HUES6 (cell line): Measurements from ENCODE around the gene KIF18B.

Source experiments
- H3K27ac ChIP-seq: 2 replicates; pipeline ENCODE4 v1.7.0; 2013; ENCODE audit warnings: low read depth, mild to moderate bottlenecking, low read length, inconsistent platforms
- H3K27me3 ChIP-seq: 2 replicates; pipeline ENCODE4 v1.6.1; 2013; ENCODE audit warnings: low read length; ENCODE audit not compliant: control insufficient read depth, insufficient read depth
- H3K36me3 ChIP-seq: 2 replicates; pipeline ENCODE4 v1.6.1; 2013; ENCODE audit warnings: low read length; ENCODE audit not compliant: control insufficient read depth, insufficient read depth
- H3K4me1 ChIP-seq: 2 replicates; pipeline ENCODE4 v1.6.1; 2013; ENCODE audit warnings: low read length; ENCODE audit not compliant: control insufficient read depth, insufficient read depth
- H3K4me3 ChIP-seq: 2 replicates; pipeline ENCODE4 v1.5.1; 2013; ENCODE audit warnings: low read depth, low read length
- H3K9ac ChIP-seq: one replicate; pipeline ENCODE4 v1.6.1; 2013; ENCODE audit warnings: mild to moderate bottlenecking, low read length
- H3K9me3 ChIP-seq: 2 replicates; pipeline ENCODE4 v1.6.1; 2013; ENCODE audit warnings: low read depth, low read length; ENCODE audit not compliant: control insufficient read depth, insufficient read depth

KIF18B gene

DNA sequence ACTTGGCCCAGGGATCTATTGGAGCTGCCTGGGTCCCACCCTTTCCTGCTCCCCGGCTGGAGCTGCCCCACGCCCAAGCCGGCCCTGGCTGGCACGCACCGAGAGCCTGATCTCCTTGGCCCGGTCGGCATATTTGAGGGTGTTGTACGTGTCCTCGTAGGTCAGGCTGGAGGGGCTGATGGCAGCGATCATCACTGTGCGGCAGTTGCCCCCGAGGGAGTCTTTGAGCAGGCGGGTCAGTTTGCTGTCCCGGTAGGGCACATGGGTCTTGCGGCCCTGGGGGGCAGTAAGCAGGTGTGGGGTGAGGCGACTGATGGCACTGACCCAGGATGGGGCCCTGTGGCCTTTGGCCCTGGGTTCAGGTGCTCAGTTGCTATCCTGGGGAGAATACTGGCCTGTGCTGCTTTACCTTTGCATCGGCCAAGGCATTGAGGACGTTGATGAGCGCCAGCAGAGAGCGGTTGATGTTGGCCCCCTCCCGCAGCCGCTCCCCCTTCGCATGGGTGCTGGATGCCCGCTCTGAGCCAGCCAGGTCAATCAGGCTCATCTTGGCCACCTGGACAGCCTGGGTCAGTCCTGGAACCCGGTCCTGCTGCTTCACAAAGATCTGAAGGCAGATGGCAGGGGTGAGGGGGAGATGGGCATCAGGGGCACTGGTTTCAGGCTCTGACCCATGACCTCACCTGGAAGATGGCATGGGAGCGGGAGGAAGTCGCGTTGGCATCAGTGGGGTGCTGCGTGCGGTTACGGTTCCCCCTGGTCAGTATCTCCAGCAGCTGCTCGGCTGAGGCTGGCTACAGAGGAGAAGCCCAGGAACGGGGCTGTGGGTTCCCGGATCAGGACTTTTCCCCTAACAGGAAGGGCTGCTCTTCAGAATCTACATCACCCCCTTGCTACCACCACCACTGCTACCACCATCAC, 13.5 kb downstream of the KIF18B start:
- Histone ChIP-seq H3K27me3 (no peaks in the 10 kb centered on the region), H3K9me3 (no peaks in the 10 kb centered on the region), H3K36me3 (peaks cover 83% of the 10 kb centered on the region), H3K4me3 (no peak overlapping the region), H3K27ac (no peak overlapping the region), H3K9ac (no peak overlapping the region), H3K4me1 (no peaks in the 10 kb centered on the region)

GRCh38 chr17:44932787-44933097, 14.8 kb downstream of the KIF18B start:
- Histone ChIP-seq H3K4me3 (no peak overlapping the region), H3K27me3 (no peaks in the 10 kb centered on the region), H3K9me3 (no peaks in the 10 kb centered on the region), H3K9ac (no peak overlapping the region), H3K36me3 (peaks cover 91% of the 10 kb centered on the region), H3K27ac (no peak overlapping the region), H3K4me1 (no peaks in the 10 kb centered on the region)

- Histone ChIP-seq H3K4me3 (no peak overlapping the region), H3K4me1 (no peaks in the 10 kb centered on the region), H3K9me3 (no peaks in the 10 kb centered on the region), H3K27ac (no peak overlapping the region), H3K9ac (no peak overlapping the region), H3K27me3 (no peaks in the 10 kb centered on the region), H3K36me3 (peaks cover 91% of the 10 kb centered on the region)
These were observed 15.3 kb downstream of the KIF18B start for GRCh38 chr17:44932096-44932786.

DNA sequence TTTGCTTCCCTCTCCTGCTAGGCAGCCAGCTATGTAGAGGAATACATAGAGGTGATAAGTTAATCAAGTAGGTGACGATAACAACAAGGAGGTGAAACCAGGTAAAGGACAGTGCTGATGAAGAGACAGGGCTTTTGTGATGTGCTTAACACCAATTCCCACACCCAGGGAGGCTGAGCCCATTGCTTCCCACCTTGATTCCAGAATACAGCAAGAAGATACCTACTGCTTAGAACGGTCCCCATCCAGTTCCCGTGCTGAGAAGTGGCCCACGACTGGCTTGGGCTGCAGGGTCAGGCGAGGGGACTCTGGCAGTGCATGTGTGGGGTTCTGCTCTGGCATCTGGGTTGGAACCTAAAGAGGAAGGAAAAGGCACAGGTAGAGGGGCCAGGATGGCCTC, 16.2 kb downstream of the KIF18B start:
- Histone ChIP-seq H3K36me3 (peaks cover 99% of the 10 kb centered on the region), H3K4me3 (no peak overlapping the region), H3K9ac (no peak overlapping the region), H3K4me1 (no peaks in the 10 kb centered on the region), H3K27me3 (no peaks in the 10 kb centered on the region), H3K27ac (no peak overlapping the region), H3K9me3 (no peaks in the 10 kb centered on the region)

DNA sequence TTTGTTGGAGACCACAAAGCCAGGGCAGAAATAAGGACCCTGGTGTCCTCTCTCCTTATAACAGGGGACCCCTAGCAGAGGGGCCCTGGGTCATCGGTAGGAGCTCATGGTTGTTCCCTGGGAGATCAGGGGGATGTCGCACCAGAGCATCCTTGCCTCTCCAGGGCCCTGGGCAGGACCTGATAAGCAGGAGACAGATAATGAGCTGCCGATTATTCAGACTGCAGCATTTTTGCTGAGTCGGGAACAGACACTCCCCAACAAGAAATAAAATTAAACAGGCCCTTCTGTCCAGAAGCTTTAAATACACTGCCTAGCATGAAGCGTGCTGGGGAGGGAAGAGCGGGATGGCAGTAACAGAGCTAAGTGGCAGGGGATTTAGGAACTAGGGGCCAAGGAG, 16.9 kb downstream of the KIF18B start:
- H3K27me3 ChIP-seq = no peaks in the 10 kb centered on the region
- no peak overlapping the region for H3K4me3 ChIP-seq
- H3K4me1 ChIP-seq = no peaks in the 10 kb centered on the region
- no peak overlapping the region for H3K9ac ChIP-seq
- peaks cover 100% of the 10 kb centered on the region for H3K36me3 ChIP-seq
- no peak overlapping the region for H3K27ac ChIP-seq
- no peaks in the 10 kb centered on the region for H3K9me3 ChIP-seq

GRCh38 chr17:44928950-44929720, 18.4 kb downstream of the KIF18B start:
- H3K36me3 ChIP-seq = peaks cover 85% of the 10 kb centered on the region

DNA sequence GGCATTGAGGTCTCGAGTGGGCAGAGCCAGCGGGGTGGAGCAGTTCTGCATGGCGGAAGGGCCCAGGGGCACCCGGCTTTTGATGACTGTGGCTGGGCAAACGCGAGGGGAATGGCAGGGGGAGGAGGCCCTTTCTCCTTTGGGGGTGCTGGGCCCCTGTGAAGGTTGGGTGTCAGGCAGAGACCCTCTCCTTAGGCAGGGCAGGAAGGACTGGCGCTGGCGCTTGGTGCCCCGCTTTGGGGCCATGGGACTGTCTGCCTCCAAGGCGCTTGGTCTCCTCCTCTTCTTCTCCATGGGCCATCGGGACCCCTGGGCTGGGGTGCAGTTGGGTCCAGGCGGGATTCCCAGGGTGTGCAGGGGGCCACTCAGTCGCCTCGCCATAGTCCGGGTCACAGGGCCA, 19.4 kb downstream of the KIF18B start:
- Histone ChIP-seq H3K27me3 (no peaks in the 10 kb centered on the region), H3K27ac (no peak overlapping the region), H3K9me3 (no peaks in the 10 kb centered on the region), H3K4me3 (no peak overlapping the region), H3K36me3 (peaks cover 75% of the 10 kb centered on the region), H3K4me1 (no peaks in the 10 kb centered on the region), H3K9ac (no peak overlapping the region)

More at GRCh38 chr17:44928950-44929720, 18.4 kb downstream of the KIF18B start:
- H3K9me3 ChIP-seq = no peaks in the 10 kb centered on the region
- H3K27me3 ChIP-seq = no peaks in the 10 kb centered on the region
- no peak overlapping the region for H3K9ac ChIP-seq
- H3K27ac ChIP-seq = no peak overlapping the region
- no peak overlapping the region for H3K4me3 ChIP-seq
- no peaks in the 10 kb centered on the region for H3K4me1 ChIP-seq

DNA sequence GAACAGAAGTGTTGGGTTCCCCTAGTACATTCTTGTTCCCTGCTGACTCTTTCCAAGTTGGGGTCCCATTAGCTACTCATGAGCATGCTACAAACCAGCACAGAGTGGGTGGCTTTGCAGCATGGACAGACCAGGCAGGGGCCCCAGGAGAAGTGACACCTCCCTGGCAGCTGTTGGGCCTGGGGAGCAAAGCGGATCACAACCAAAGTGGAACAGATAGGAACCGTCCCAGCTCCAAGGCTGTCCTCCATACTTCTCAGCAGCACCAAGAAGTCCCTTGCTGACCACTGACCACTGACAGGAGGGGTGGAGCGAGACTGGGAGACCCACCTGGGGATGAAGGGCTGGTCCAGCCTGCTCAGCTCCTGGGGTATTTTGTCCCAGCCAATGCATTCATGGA, 19.9 kb downstream of the KIF18B start:
- peaks cover 71% of the 10 kb centered on the region for H3K36me3 ChIP-seq
- no peak overlapping the region for H3K27ac ChIP-seq
- no peaks in the 10 kb centered on the region for H3K27me3 ChIP-seq
- H3K9ac ChIP-seq = no peak overlapping the region
- H3K4me3 ChIP-seq = no peak overlapping the region
- H3K4me1 ChIP-seq = no peaks in the 10 kb centered on the region
- H3K9me3 ChIP-seq = no peaks in the 10 kb centered on the region

DNA sequence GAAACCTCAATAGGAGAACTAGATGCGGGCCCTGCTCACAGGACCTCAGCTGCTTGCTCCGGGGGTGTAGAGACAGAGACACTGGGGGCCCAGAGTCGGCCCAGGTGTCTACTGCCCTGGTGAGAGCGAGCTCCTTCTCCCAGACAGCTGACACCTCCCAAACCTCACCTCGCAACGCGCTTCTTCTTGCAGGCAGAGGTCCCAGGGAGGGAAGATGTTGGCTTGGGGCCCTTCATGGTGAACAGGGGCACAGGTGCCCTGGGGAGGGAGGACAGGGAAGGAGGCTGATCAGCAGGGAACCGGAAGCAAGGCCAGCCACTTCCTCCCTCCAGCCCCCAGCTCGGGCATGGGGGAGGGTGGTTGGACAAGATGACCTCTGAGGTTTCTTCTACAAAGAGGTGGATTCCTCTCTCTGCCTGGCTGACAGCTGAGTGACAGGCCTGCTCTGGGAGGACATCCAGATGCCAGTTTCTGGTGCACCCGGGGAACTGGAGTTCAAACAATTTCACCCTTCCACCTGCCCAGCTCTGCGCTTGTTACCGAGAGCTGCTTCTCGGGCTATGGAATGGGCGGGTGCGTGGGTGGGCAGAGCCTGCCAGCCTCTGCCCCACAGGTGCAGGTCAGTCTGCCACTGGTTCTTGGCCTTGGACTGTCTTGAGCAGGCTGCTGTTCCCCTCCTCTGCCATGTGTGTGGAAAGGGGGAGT, 20.6 kb downstream of the KIF18B start:
- H3K9ac ChIP-seq = no peak overlapping the region
- H3K27me3 ChIP-seq = no peaks in the 10 kb centered on the region
- no peak overlapping the region for H3K4me3 ChIP-seq
- H3K36me3 ChIP-seq = peaks cover 64% of the 10 kb centered on the region
- no peaks in the 10 kb centered on the region for H3K4me1 ChIP-seq
- H3K27ac ChIP-seq = no peak overlapping the region
- H3K9me3 ChIP-seq = no peaks in the 10 kb centered on the region

DNA sequence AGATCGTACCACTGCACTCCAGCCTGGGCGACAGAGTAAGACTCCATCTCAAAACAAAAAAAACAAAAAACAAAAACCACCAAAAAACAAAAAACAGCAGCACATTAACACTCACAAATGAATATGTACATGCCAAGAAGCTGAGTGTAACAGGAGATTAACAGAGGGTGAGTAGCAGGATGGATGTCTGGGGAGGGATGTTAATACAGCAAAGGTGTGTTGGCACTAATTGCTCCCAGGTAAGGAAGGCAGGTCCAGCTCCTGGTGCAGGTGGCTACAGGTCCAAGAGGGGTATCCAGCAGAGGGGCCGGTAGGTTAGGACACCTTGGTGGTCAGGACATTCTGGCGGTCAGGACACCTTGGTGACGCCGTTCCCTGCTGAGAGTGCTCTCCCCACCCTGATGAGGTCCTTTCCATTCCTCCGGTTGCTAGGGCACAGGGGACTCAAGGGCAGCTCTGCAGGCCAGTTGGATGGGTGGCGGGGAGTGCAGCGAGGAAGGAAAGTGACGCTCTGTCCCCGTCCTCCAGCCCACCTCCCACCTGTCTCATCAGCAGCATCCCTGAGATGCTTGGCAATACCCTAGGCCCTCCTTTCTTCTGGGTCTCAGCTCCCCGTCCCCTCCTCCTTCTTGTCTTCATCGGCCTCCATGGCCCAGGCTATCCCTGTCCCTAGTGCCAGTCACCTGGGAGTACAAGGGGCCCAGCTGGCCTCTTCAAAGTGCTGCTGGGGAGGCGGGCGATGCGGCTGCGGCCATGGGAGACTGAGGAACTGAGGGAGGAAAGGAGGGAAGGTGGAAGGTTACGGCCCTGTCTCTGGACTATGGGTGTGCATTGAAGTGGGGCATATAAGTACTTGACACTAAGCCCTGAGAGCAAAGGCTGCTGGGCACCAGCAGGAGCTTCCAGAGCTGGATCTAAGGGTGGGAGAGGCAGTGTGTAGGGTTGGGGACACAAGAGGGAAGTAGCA, 21.6 kb downstream of the KIF18B start:
- peaks cover 54% of the 10 kb centered on the region for H3K36me3 ChIP-seq

More for the DNA sequence above, 21.6 kb downstream of the KIF18B start:
- peaks cover 5% of the 10 kb centered on the region for H3K4me1 ChIP-seq
- no peak overlapping the region for H3K4me3 ChIP-seq
- H3K27me3 ChIP-seq = no peaks in the 10 kb centered on the region
- no peaks in the 10 kb centered on the region for H3K9me3 ChIP-seq
- no peak overlapping the region for H3K9ac ChIP-seq
- no peak overlapping the region for H3K27ac ChIP-seq
